Caki2 (cell line): ENCODE data around the gene CPNE4. TPM values are rescaled to one million over a fixed set of nuclear protein-coding genes. Genes with fewer than 3 reads are reported as not detected.
"Not testable (repeated sequence)": the region's sequence is repeated elsewhere in the genome, so short reads cannot be mapped to it uniquely, and the experiment has no call there.

Experiments used
- DNase-seq: peaks from one replicate; pipeline ENCODE4 v3.0.0-alpha.2; 2015; ENCODE audit warnings: low read depth
- in situ Hi-C: cut with HindIII; loops from 2 replicates; pipeline ENCODE4 v1.10.0; 2016; ENCODE audit warnings: low sequenced_read_pairs, low pct_unique_long_range_greater_than_20kb, mixed read lengths
- total RNA-seq: library from RNA; depleted of rRNA; stranded (reverse); fragments of >200 nt; shearing (Covaris generic); gene quantifications from 2 replicates; pipeline ENCODE4 v1.2.3, GENCODE V29; 2014; ENCODE audit warnings: low replicate concordance

CPNE4 gene
- total RNA-seq, 1 experiment from 2014 or later: 0.27 TPM

DNA sequence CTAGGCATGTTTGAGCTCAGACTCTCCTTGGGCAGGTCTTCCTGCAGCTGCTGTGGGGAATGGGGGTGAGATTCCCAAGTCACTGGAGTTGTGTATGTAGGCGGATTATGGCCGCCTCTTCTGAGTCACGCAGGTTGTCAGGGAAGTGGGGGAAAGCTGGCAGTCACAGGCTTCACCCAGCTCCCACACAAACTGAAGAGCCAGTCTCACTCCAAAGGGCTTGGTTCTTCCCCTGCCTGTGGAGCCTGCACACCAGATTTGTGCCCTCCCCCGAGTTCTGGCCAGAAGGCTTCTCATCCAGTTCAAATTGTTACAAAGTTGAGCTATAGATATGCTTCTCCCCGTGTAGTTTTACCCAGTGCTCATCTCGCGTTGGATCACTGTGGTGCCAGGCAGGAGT, 53.5 kb downstream of the CPNE4 start:
- in situ Hi-C loops: no loop called here
- no peak for DNase-seq

DNA sequence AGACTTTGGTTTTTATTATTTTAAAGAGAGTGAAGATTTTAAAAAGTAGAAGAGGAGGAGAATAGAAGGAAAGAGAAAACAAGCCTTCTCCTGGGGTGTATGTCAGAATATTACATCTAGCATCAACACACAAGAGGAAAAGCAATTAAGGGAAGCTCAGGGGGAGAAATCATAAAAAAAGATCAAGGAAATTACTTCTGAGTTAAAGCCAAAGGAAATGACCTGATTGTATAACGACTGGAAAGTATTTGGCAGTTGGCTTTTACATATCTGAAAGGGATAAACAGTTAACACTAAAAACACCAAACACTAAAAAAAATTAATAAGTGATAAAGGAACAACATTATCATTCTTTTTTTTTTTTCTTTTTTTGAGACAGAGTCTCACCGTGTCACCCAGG, 58.4 kb downstream of the CPNE4 start:
- no peak for DNase-seq
- in situ Hi-C loops: no loop called here

DNA sequence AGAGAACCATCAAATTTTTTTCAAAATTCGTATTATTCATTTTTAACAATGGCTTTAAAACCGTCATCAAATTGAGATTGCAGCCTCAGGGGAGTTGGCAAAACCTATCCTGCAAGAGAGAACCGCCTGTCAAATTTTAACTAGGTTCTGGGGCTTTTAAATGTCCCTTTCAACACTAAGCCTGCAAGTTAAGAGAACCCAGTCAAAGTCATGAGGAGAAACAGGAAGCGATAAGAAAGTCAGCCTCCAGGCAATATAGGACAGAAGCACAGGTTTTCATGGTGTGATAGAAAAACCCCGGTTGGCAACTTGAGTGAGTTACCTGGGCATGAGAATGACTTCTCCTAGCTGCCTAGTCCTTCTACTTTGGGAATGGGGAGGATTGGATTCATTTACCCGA, 59.8 kb downstream of the CPNE4 start:
- in situ Hi-C loops: no loop called here

DNA sequence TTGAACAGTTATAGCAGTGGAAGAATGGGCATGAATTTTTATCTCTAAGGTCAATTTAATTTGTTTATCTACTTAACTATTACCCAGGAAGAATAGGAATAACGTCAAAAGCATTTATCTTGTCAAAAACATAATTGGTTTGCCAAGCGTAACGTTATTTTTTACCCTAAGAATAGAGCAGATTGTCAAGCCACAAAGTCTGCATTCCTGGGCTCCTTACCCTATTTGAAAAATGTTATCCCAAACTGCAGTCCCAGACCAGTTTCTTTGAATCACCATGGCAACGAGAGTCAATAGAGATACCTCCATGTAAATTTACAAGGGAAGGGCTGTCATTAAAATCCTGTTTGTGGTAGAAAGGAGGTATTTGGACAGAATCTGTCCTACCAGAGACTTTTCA, 61.1 kb downstream of the CPNE4 start:
- in situ Hi-C loops: no loop called here

More for the DNA sequence above, 59.8 kb downstream of the CPNE4 start:
- DNase-seq: no peak

DNA sequence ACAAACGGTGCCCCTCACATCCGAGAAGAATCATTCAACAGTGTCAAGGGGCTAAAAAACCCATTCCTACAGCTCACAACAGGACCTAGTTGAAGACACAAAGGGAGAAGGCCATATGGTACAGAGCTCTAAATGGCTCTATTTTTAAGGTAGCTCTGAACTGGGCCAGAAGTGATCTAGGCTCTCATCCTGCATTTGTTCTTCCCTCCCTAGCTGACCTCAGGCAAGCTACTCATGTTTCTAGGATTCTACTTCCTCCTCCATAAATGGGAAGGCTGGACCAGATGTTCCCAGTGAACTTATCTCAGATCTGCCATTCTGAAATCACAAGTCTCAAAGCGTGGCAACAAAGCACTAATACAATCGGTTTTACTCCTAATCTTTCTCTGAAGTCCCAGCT, 62.3 kb downstream of the CPNE4 start:
- in situ Hi-C loops: no loop called here
- no peak for DNase-seq

More for the DNA sequence above, 61.1 kb downstream of the CPNE4 start:
- DNase-seq: peak; percentile 30

DNA sequence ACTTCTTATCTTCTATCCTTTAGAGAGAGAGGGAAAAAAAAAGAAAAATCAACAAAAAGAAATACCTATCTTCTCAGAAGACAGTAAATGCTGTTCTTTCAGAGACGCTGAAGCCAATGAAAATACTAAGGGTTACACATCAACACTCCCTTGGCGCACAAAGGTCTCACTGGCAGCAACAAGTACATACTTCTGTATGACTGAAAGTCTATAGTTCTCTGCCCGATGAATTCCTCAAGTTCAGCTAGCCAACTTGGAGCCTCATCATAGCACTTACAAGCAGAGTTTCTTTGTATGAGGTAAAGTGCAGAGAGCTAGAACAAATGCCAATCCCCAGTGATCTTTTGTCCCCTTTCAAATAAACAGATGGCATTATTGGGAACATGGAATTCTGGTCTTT, 62.7 kb downstream of the CPNE4 start:
- in situ Hi-C loops: no loop called here
- no peak for DNase-seq

DNA sequence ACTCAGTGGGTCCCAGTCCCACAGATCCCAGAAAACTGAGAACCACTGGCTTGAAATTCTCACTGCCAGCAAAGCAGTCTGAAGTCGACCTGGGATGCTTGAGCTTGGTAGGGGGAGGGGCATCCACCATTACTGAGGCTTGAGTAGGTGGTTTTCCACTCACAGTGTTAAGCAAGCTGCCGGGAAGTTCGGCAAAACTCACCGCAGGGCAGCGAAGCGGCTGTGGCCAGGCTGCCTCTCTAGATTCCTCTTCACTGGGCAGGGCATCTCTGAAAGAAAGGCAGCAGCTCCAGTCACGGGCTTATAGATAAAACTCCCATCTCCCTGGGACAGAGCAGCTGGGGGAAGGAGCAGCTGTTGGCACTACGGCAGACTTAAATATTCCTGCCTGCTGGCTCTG, 71.4 kb downstream of the CPNE4 start:
- in situ Hi-C loops: not testable (repeated sequence)

DNA sequence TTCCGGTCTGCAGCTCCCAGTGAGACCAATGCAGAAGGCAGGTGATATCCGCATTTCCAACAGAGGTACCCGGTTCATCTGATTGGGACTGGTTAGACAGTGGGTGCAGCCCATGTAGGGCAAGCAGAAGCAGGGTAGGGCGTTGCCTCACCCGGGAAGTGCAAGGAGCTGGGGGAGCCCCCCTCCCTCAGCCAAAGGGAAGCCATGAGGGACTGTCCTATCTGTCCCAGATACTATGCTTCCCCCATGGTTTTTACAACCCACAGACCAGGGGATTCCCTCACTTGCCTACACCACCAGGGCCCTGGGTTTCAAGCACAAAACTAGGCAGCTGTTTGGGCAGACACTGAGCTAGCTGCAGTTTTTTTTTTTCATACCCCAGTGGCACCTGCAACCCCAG, 71.8 kb downstream of the CPNE4 start:
- in situ Hi-C loops: no loop called here
- no peak for DNase-seq

More for the DNA sequence above, 71.4 kb downstream of the CPNE4 start:
- not testable (repeated sequence) for DNase-seq

DNA sequence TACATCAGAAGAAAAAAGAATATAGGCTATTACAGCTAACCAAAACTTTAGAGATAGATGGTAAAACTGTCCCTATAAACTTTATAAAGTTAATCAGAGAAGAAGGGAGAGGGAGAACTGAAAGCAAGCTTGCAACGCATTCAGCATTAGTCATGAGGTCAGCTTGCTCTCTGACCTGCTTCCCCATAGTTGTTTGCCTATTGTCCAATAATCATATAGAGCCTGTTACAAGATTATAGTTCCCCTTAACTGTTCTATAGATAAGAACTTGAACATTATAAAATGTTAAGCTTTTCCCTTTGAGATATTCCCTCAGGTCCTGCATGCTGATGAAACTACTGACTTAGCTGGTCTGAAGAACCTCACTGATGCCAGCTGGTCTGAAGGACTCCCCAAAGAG, 74.5 kb downstream of the CPNE4 start:
- DNase-seq: no peak
- in situ Hi-C loops: no loop called here

DNA sequence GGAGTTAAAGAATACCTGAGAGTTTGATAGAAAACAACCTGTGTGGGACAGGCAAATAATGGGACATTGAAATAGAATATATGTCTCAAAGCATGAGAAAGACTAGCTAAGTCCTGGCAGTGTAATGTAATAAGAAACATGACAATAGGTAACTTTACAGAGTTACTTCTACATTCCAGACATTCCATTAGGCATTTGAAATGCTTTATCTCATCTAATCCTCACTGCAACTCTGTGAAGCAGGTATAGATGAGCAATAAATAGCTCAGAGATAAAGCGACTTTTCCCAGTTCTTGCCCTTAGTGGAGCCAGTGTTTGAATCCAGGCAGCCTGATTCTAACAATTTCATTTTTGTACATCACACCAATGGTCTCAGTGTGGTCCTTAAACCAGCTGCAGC, 76.8 kb downstream of the CPNE4 start:
- in situ Hi-C loops: no loop called here
- no peak for DNase-seq

DNA sequence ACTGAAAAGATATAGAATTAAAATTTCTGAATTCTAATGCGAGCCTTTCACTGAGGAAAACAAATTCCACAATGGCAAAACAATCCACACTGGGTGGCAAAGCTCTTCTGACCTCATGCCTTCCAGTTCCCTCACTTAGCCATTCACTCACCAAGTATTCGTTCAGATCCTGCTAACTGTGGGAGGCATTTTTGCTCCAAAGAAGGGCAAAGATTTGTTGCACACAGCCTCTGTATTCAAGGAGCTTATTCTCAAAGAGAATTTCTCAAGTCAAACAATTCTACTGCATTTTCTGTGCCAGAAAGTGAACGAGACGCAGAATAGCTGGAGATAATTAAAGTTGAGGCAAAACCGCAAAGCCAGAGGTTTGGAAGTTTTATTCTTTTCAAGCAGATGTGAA, 77.3 kb downstream of the CPNE4 start:
- in situ Hi-C loops: no loop called here
- no peak for DNase-seq

DNA sequence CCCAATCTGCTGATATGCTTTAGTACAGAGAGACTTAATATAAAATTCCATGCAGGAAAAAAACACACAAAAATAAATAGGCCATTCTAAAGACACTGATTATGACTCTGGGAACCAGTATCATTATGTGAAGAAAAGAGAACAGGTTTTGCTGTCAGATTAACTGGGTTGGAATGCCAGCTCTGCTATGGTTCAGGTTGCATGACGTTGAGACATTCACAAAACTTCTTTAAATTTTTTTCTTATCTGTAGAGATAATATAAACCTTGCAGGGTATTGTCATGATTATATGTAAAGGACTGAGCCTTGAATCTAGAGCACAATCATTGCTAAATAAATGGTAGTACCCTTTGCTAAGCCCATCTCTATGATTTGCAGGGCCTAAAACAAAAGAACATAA, 86.0 kb downstream of the CPNE4 start:
- no peak for DNase-seq

DNA sequence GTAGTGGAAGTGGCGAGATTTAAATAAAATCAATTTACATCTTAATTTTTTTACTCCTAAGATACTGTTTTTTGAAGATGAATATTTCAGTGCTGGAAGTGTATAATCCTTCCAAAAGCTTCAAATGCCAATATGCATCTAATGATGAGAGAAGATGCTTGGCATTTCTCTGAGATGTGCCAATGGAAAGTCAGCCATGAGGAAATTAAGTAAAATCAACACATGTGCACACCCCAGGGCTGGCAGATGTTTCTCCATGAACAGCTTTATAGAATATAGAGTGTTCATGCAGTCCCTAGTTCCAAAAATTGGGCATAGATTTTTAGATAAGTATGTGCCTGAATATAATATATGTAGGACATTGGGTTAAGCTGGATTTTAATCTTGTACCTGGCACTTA, 90.1 kb downstream of the CPNE4 start:
- in situ Hi-C loops: no loop called here
- DNase-seq: no peak

More for the DNA sequence above, 86.0 kb downstream of the CPNE4 start:
- in situ Hi-C loops: no loop called here

DNA sequence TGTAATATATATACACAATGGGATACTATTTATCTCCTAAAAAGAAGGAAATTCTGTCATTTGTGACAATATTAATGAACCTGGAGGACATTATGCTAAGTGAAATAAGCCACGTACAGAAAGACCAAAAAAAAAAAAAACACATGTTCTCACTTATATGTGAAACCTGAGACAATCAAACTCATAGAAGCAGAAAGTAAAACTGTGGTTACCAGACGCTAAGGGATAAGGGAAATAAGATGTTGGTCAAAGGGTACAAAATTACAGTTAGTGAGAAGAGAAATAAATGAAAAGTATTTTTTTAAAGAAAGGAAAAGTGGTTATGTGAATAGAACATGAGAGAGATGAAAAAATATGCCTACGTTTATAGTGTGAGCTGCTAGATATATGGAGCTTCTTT, 101.1 kb downstream of the CPNE4 start:
- in situ Hi-C loops: no loop called here
- DNase-seq: no peak

DNA sequence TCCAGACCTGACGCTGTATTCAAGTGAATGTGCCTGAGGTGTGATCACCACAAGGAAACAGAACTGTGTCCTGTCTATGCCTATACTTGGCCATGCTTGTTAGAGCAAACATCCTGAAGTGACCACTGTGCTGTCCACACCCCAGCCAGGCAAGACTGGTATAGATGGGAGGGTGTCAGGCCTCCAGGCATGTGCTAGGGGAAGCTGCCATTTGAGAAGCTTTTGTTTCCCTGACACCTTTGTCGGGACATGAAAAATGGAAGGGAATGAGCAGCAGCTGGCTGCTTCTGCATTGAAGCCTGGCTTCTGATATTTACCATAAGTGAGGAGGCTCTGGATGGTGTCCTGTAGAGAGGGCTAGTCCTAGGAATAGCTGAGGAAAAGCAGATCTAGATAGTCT, 106.2 kb downstream of the CPNE4 start:
- DNase-seq: no peak
- in situ Hi-C loops: no loop called here

DNA sequence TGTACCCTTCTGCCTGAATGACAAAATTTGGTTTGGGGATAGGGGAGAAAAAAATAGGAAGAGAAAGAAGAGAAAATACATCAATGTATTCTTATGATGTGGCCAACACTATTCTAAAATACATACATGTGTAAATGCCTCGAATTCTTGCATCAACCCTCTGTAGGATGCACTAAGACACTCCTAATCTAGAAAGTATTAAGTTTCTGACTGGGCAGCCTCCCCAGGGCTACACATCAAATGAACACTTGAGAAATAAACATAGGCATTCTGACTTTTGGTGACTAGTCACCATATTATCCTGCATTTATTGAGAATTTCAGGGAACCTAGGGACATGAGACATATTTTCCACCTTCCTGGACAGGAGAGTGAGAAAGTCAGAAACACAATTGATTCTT, 109.2 kb downstream of the CPNE4 start:
- no peak for DNase-seq
- in situ Hi-C loops: no loop called here

DNA sequence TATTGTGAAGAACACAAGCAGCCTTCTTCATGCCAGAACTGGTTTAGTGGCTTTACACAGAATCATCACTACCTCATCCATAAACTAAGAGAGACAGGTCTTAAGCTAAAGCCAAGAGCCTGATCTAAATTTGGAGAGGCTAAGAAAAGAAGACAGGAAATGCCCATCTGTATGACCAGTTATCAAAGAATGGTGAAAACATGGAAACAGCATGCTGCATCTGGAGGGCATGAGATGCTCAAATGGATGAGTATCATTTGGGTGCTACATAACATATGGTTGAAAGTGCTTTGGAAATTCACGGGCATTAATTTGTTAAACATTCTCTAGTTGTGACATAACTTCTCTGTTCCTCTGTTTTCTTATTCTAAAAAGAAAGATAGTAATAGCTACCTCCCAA, 112.5 kb downstream of the CPNE4 start:
- no peak for DNase-seq
- in situ Hi-C loops: no loop called here

DNA sequence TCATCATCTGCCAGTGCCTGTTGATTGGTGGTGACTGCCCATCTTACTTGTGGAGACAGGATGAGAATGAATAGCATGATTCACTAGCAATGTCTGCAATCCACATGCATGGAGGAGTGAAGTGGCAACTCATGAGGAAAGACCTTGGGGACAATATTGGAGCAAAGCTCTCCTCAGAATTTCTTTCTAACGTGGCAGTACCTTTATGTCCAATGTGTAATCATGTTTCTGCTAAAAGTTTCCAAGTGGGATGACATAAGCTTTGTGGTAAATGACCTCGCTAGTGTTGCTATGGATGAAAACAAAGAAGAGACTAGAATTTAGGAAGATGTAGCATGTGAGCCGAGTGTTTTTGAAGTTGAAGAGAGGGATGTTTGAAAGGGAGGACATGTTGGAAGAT, 117.8 kb downstream of the CPNE4 start:
- DNase-seq: no peak
- in situ Hi-C loops: no loop called here

DNA sequence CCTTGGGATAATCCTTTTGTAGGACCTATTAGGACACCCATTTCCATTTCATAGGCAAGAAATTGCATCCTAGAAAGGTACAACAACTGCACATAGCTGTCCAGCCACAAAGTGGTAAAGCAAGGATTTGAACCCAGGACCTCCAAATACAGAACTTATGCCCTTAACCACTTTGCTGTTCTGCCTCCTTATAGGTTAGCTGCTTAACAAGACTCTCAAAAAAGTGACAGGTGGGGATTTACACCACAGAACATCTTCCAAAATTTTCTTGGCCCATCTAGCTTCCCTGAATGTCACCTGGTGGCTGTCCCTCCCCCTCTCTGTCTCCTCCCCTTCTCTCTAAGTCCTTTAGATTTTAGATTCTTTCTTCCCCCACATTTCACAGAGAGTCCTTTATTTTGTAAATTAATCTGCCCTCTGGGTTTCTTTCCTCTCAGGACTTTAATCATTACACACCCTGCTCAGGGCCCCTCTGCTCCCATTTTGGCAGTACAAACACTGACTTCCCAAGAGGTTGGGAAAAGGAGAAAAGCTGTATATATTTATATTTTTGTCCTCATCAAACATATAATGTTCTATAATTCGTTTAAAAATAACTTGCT, 120.6 kb downstream of the CPNE4 start:
- no peak for DNase-seq
- in situ Hi-C loops: no loop called here

DNA sequence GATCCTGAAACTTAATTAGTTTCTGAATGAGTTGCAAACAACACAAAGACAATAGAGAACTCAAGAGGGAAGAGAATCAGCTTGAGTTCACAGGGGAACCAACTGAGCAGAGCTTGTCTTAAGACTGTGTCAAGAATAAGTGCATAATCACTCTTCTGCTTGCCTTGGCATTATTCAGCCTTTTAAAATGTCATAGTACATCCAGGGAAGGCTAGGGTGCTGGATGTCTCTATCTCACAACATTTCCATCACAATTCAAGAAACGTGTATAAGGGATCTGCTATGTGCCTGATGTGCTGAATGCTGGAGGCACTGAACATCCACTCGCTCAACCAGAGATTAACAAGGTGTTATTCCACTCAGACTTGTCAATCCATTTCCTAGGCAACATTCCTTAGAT, 122.6 kb downstream of the CPNE4 start:
- in situ Hi-C loops: no loop called here
- DNase-seq: no peak

DNA sequence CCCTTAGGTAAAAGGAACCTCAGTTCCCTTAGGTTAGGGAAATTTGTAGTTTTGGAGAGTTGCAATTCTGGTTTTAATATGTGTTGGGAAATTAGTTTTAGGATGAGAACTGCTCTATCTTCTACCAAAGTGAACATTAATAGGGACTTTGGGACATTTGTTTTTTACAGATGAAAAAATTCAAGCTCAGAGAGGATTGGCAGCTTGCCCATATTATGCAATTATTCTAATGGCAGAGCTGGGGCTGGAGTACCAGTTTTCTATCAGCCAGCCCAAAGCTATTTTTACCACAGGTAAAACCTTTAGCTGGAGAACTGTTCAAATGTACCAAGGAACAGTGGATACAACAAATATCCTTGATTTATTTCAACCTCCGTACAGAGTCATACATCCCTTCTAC, 127.0 kb downstream of the CPNE4 start:
- in situ Hi-C loops: no loop called here
- DNase-seq: no peak
